IPS DF 19.7 (cell line): ENCODE results near the gene FAM200B.

Source experiments
- DNase-seq: peaks from one replicate; pipeline ENCODE4 v3.0.0-alpha.2; 2013; ENCODE audit warnings: low read depth, low spot score

FAM200B gene

DNA sequence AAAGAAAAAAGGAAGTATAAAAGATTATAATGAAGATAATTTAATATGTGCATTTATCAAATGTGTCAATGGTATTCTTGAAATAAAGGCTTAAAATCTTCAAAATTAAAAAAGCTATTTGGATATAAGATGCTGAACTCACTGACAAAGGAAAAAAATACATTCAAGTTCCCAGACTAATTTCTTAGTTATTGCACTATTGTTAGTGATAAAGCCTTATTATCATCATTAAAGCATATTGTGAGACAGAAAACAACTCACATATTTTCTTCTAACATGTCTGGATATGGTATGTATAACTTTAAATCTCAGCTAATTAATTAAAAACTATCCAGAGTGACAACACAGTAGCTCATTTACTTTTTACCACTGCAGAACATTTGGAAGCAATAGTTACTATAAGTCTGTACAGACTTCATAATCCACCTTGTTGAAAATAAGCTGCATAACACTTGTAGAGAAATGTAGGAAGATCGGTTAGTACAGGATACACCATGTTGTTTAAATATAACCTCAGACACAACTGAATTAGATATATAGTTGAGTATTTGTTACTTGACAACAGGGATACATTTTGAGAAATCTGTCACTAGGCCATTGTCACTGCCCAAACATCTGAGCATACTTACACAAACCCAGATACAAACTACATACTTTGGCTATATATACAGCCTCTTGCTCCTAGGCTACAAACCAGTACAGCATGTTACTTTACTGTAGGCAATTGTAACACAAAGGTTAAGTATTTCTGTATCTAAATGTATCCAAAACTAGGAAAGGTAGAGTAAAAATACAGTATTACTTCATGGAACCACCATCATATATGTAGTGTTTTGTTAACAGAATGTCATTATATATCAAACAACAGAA is 12.8 kb upstream of the FAM200B start:
- DNase-seq, result no peak

DNA sequence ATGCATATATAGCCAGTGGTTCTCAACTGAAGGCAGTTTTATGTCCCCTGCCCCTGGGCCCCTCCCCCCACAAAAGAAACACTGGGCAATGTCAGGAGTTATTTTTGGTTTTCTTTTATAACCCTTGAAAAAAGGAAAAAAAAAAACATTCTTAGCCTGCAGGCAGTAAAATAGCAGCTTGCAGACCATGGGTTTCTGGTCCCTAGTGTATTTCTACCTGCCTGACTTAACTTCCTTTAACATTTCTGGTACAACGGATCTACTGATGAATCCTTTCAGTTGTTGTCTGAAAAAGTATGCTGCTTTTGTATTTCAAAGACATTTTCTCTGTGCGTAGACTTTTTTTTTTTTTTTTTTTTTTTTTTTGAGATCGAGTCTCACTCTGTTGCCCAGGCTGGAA is 11.1 kb upstream of the FAM200B start:
- DNase-seq, result no peak

- no peak for DNase-seq
Observed at GRCh38 chr4:15672101-15672500, 9.5 kb upstream of the FAM200B start.

DNA sequence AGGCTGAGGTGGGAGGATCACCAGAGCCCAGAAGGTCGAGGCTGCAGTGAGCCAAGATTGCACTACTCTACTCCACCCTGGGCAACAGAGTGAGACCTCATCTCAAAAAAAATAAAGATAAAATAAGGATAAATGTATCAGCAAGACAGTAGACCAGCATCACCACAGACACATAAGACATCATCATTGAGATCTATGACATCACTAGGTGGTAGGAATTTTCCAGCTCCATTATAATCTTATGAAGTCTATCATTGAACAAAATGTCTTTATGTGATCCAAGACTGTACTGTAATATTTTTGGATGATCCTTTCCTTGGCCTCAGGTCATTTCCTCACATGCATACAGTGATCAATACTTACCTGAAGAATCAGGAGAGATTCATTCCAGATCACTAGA is 8.3 kb upstream of the FAM200B start:
- no peak for DNase-seq

DNA sequence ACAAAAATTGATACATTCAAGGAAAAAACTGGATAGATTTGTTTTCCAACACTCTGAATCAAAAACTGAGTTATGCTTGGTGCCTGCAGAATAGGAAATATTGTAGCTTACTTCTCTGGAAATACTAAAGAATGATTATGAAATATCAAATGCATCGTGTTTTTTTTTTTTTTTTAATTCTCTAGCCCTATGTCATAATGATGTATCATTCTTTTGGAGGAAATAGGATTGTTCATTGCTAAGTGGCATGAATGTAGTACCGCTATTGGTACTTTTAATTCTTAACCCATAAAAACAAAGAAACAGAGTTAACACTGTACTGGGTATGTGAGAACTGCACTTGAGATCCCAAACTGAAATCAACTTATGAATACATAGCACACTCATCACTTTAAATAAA is 7.6 kb upstream of the FAM200B start:
- DNase-seq, result no peak

GRCh38 chr4:15674926-15675325 is 6.7 kb upstream of the FAM200B start:
- DNase-seq, result no peak

- no peak for DNase-seq
Observed at GRCh38 chr4:15675356-15675755, 6.3 kb upstream of the FAM200B start.

DNA sequence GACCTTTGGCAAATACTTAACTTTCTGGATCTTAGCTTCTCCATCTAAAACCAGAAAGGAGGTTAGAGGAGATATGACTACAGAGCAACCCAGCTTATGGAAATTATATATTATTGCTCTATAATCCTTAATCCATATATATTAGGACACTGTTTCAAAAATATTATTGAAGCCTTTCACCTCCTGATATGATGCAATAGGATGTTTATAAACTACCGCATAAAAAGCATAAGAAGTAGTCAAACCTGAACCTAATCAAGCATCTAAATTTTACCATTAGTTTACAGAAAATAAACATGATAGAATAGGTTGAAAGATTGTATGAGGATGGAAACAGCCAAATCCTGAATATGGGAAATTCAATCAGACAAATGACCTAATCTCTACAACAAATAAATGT is 5.6 kb upstream of the FAM200B start:
- DNase-seq, result no peak

GRCh38 chr4:15676899-15677298 is 4.7 kb upstream of the FAM200B start:
- DNase-seq, result no peak

DNA sequence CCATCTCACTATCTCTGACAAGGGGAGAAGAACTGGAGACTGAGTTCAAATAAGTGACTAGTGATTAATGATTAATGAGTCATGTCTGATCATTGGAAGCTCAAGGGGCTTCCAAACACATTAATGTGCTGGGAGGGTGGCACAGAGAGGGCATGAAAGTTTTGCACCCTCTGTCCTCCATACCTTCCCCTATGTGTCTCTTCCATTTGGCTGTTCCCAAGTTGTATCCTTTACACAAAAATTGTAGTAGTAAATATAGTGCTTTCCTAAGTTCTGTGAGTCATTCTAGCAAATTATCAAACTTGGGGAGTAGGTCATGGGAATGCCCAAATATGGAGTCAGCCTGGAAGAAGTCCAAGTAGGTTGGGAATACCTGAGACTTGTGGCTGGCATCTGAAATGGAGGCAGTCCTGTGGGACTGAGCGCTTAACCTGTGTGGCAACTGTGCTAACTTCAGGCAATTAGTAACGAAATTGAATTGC is 4.1 kb upstream of the FAM200B start:
- no peak for DNase-seq

DNA sequence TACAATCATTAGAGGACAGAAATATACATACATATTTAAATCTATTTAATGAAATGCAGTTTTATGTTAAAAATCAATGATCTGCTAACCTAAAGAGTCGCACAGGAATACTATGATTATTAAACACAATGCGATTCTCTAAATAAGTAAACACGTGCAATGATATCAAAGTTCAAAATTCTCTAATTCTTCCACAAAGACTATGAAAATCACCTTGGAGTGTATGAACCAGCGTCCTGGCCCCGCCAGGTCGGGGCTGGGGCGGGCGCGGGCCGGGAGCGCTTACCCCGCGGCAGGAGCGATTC is 608 bp upstream of the FAM200B start:
- no peak for DNase-seq

DNA sequence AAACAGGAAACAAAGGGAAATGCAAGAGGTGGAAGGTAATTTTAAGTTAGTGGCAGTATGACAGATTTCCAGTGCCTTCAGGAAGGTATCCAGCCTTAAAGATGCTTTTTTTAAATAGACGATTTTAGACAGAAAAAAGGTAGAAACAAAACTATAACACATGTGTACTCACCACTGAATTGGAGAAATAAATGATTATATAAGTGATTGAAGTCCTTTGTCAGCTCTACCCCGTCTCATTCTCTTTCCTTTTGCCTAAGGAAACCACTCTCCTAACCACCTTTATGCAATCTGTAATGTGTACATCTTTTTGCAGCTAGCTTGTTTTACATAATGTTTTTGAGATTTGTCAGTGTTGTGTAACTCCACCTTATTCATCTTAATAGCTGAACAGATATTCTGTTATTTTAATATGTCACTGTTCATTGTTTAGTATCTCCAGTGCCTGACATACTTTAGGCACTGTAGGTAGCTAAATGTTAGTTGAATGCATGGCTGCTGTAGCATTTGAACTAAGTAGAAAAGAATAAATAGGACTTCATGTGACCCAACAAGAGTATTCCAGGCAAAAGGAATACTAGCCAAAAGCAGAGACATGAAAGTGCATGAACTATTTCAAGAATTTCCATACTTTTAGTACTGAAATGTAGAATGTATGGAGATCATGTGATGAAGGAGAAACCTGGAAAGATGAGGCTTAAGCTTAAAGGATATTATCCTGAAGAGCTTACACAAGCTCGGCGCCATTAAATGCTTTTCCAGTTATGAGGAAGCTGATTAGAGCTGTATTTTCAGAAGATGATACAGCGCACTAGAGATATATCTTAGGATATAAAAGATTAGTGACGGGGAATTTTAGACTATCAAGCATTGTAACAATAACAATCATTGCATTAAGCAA is 865 bp downstream of the FAM200B start:
- no peak for DNase-seq

- no peak for DNase-seq
Observed at GRCh38 chr4:15683143-15683495, 1.5 kb downstream of the FAM200B start.

- DNase-seq, result peak; percentile 68
Observed at GRCh38 chr4:15684498-15684897, 2.9 kb downstream of the FAM200B start.

GRCh38 chr4:15688051-15688450 is 6.4 kb downstream of the FAM200B start:
- no peak for DNase-seq

GRCh38 chr4:15689540-15689939 is 7.9 kb downstream of the FAM200B start:
- no peak for DNase-seq

- DNase-seq, result peak; percentile 54
Observed at GRCh38 chr4:15690020-15690809, 8.6 kb downstream of the FAM200B start.

- no peak for DNase-seq
Observed at GRCh38 chr4:15691346-15692135, 9.9 kb downstream of the FAM200B start.

DNA sequence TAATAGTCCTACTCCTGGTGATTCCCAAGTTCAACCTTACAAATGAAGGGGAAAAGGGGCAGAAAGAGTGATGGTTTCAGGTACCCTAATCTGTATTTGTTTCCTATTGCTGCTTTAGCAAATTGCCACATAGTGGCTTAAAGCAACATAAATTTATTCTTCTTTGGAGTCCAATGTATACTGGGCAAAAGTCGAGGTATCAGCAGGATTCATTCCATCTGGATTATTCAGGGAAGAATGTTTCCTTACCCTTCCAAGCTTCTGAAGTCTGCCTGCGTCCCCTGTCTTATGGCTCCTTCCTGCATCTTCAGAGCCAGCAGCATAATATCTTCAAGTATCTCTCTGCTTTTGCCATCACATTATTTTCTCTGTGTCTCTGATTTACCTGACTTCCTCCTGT is 11.0 kb downstream of the FAM200B start:
- no peak for DNase-seq

DNA sequence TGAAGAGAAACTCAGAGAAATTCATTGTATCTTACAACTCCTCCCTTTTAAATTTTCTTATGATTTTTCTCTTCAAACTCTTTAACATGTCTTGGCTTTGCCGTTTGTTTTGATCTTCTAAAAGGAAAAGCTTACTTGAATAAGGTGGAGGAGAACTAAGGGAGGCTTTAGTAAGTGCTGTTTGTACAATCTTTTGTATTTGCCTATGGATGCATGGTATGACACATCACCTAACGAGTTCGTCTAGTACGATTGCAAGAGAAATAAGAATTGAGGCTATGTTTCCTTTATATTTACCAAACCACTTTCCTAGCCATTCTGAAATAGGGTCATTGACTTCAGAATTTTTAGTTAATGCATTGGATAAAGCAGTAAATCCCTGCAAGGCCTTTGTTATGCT is 12.8 kb downstream of the FAM200B start:
- no peak for DNase-seq

DNA sequence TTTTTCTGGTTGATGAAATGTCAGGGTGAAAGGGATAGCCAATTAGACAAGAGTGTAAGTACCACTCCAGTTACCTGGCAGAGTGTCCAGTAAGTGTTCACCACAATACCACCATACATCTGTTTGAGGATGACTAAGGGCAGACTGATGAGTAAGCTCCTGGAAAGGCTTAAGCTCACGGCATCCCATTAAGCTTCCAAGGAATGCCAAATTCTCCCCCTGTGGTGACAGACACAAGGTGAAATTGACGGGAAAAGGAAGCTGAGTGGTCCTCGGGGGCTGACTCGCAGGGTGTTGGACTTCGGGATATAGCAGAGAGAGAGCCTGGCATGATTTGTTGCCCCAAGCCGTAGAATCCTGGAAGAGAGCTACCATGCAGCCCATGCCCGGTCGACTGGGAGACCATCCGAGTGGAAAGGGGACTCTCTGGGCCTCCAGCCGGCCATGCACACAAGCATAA is 13.6 kb downstream of the FAM200B start:
- DNase-seq, result peak; percentile 72
